IMR-90 (cell line): ENCODE results near the gene CEP295NL. TPM values are rescaled to one million over a fixed set of nuclear protein-coding genes. Genes with fewer than 3 reads are reported as not detected.
A peak's percentile ranks its signal among the peaks of the same experiment; 100 is the strongest.

Experiments used
- ATAC-seq: fragments of 200-7000 bp; cut with Tn5 transposase; 2 replicates; pipeline ENCODE4 v1.9.1; 2020; ENCODE audit warnings: low read depth, mild to moderate bottlenecking, moderate library complexity
- BruUV-seq: library from RNA; stranded (reverse); fragments of 400-500 nt; replicated peaks from 2 replicates; lab custom pipeline; 2021; lab: Mats Ljungman, UMichigan
- CTCF ChIA-PET: fragments of 300-600 bp; formaldehyde crosslinking; extraction: SDS; loops from one replicate; lab custom pipeline; 2021; ENCODE audit warnings: antibody characterized with exemption; lab: Yijun Ruan, JAX
- POLR2A ChIA-PET: fragments of 300-600 bp; sonication (Branson Sonifier 250); formaldehyde crosslinking; loops from one replicate; lab custom pipeline; 2022; ENCODE audit warnings: antibody characterized with exemption; ENCODE audit not compliant: unreplicated experiment; lab: Charles Lee
- DNase-seq: peaks from one replicate; pipeline ENCODE4 v3.0.0; 2013
- H2AFZ ChIP-seq: replicated peaks from 2 replicates; pipeline ENCODE3; 2013; ENCODE audit warnings: low read length, mild to moderate bottlenecking; ENCODE audit not compliant: poor library complexity
- H2AK5ac ChIP-seq: 2 replicates; pipeline ENCODE4 v1.6.1; 2013; ENCODE audit warnings: low read depth, low read length, inconsistent platforms
- H2AK9ac ChIP-seq: replicated peaks from 2 replicates; pipeline ENCODE3; 2013; ENCODE audit warnings: mild to moderate bottlenecking, low read depth, low read length, moderate library complexity; ENCODE audit not compliant: poor library complexity
- H2BK120ac ChIP-seq: 2 replicates; pipeline ENCODE4 v1.6.1; 2013; ENCODE audit warnings: low read depth, low read length, inconsistent platforms
- H2BK15ac ChIP-seq: 3 replicates; pipeline ENCODE4 v1.6.1; 2013; ENCODE audit warnings: low read depth, low read length, inconsistent platforms
- H2BK20ac ChIP-seq: 2 replicates; pipeline ENCODE4 v1.6.1; 2013; ENCODE audit warnings: low read depth, mild to moderate bottlenecking, inconsistent platforms, low read length, moderate library complexity
- H2BK5ac ChIP-seq: 2 replicates; pipeline ENCODE4 v1.6.1; 2013; ENCODE audit warnings: mild to moderate bottlenecking, low read depth, low read length, inconsistent platforms; ENCODE audit not compliant: poor library complexity, severe bottlenecking
- H3K14ac ChIP-seq: replicated peaks from 2 replicates; pipeline ENCODE4 v1.6.1; 2013; ENCODE audit warnings: low read depth, low read length, inconsistent platforms
- H3K18ac ChIP-seq: 2 replicates; pipeline ENCODE4 v1.6.1; 2013; ENCODE audit warnings: low read depth, low read length, control low read depth
- H3K23ac ChIP-seq: 2 replicates; pipeline ENCODE4 v1.6.1; 2013; ENCODE audit warnings: low read depth, low read length, inconsistent platforms
- H3K27ac ChIP-seq: 2 replicates; pipeline ENCODE4 v1.5.1; 2013; ENCODE audit warnings: mild to moderate bottlenecking, control low read depth, low read length; ENCODE audit not compliant: insufficient read depth
- H3K27me3 ChIP-seq: 2 replicates; pipeline ENCODE4 v1.6.1; 2013; ENCODE audit warnings: low read length; ENCODE audit not compliant: control insufficient read depth, insufficient read depth
- H3K36me3 ChIP-seq: 2 replicates; pipeline ENCODE4 v1.6.1; 2013; ENCODE audit warnings: low read length, mixed read lengths; ENCODE audit not compliant: control insufficient read depth, insufficient read depth
- H3K4ac ChIP-seq: 2 replicates; pipeline ENCODE4 v1.6.1; 2013; ENCODE audit warnings: low read depth, low read length, inconsistent platforms
- H3K4me1 ChIP-seq: 2 replicates; pipeline ENCODE4 v1.6.1; 2013; ENCODE audit warnings: low read length, mixed read lengths; ENCODE audit not compliant: control insufficient read depth, insufficient read depth
- H3K4me2 ChIP-seq: 2 replicates; pipeline ENCODE4 v1.6.1; 2013; ENCODE audit warnings: low read depth, mild to moderate bottlenecking, control low read depth, low read length, moderate library complexity
- H3K4me3 ChIP-seq: 2 replicates; pipeline ENCODE4 v1.5.1; 2013; ENCODE audit warnings: low read depth, mild to moderate bottlenecking, control low read depth, low read length, moderate library complexity; ENCODE audit not compliant: insufficient read depth
- H3K56ac ChIP-seq: 2 replicates; pipeline ENCODE4 v1.6.1; 2013; ENCODE audit warnings: low read length, inconsistent platforms; ENCODE audit not compliant: insufficient read depth; ENCODE audit errors: extremely low read depth
- H3K79me1 ChIP-seq, 2 experiments: 2 replicates each; pipeline ENCODE4 v1.6.1; 2013; ENCODE audit warnings: low read length in 2 of 2, inconsistent platforms in 1 of 2, low read depth in 1 of 2
- H3K9ac ChIP-seq: 2 replicates; pipeline ENCODE4 v1.6.1; 2013; ENCODE audit warnings: low read depth, low read length, control low read depth
- H3K9me1 ChIP-seq: 2 replicates; pipeline ENCODE4 v1.6.1; 2013; ENCODE audit warnings: low read length, inconsistent platforms; ENCODE audit not compliant: insufficient read depth
- H3K9me3 ChIP-seq: 2 replicates; pipeline ENCODE4 v1.6.1; 2013; ENCODE audit warnings: low read length; ENCODE audit not compliant: control insufficient read depth, insufficient read depth
- H4K20me1 ChIP-seq: 2 replicates; pipeline ENCODE4 v1.6.1; 2013; ENCODE audit warnings: low read length, inconsistent platforms; ENCODE audit not compliant: insufficient read depth
- H4K5ac ChIP-seq: 2 replicates; pipeline ENCODE4 v1.6.1; 2013; ENCODE audit warnings: mild to moderate bottlenecking, low read depth, low read length, control low read depth
- H4K8ac ChIP-seq, 2 experiments: 2 replicates each; pipeline ENCODE4 v1.6.1; 2013; ENCODE audit warnings: low read depth in 2 of 2, low read length in 2 of 2, control low read depth in 1 of 2, inconsistent platforms in 1 of 2
- H4K91ac ChIP-seq: 2 replicates; pipeline ENCODE4 v1.6.1; 2013; ENCODE audit warnings: low read depth, low read length, inconsistent platforms; ENCODE audit not compliant: insufficient read depth
- CEBPB ChIP-seq: IDR thresholded peaks from 2 replicates; pipeline ENCODE4 v1.6.1; 2012; ENCODE audit warnings: low read depth, low read length, improper control_type of control experiment
- WGBS, 2 experiments: methylation state at CpG; one replicate each; pipeline versions ENCODE4 v1.1.5 to v1.1.7; 2013; ENCODE audit warnings: missing lambda C conversion rate in 2 of 2; ENCODE audit not compliant: insufficient read length in 1 of 2; ENCODE audit errors: extremely low coverage in 2 of 2; 5-methylcytosine and 5-hydroxymethylcytosine counted together
- dilution Hi-C: fragments of 300-500 bp; cut with HindIII; formaldehyde crosslinking; loops from one replicate; pipeline ENCODE4 v1.14.3; 2018; ENCODE audit warnings: low sequenced_read_pairs; ENCODE audit not compliant: unreplicated experiment
- in situ Hi-C: fragments of 300-500 bp; cut with MboI; formaldehyde crosslinking; loops from 3 replicates; pipeline ENCODE4 v1.14.3; 2019; ENCODE audit warnings: low sequenced_read_pairs, inconsistent platforms, mixed read lengths
- intact Hi-C: fragments of 100-400 bp; cut with micrococcal nuclease; formaldehyde crosslinking; loops from 2 replicates; pipeline ENCODE4 v1.10.0; 2022
- polyA plus RNA-seq, 3 experiments: library from polyadenylated mRNA; depleted of rRNA; stranded (reverse); fragments of >200 nt; gene quantifications; 2 replicates each; pipeline ENCODE4 v1.2.3, GENCODE V29; 2012; ENCODE audit warnings: low replicate concordance in 1 of 3
- total RNA-seq: library from RNA; depleted of rRNA; stranded (reverse); fragments of >200 nt; gene quantifications from 2 replicates; pipeline ENCODE4 v1.2.3, GENCODE V29; 2012
- TF ChIP-seq, protein P1 (sequence below): fragments of 150-350 bp; IDR thresholded peaks from 2 replicates; pipeline ENCODE4 v1.6.1; 2017; ENCODE audit warnings: mild to moderate bottlenecking, antibody characterized with exemption, low read length, low read depth

CEP295NL gene
- total and polyA plus RNA-seq, 2 of the 4 experiments (the other 2 are of a cell fraction) = 0.31 to 0.72 TPM

DNA sequence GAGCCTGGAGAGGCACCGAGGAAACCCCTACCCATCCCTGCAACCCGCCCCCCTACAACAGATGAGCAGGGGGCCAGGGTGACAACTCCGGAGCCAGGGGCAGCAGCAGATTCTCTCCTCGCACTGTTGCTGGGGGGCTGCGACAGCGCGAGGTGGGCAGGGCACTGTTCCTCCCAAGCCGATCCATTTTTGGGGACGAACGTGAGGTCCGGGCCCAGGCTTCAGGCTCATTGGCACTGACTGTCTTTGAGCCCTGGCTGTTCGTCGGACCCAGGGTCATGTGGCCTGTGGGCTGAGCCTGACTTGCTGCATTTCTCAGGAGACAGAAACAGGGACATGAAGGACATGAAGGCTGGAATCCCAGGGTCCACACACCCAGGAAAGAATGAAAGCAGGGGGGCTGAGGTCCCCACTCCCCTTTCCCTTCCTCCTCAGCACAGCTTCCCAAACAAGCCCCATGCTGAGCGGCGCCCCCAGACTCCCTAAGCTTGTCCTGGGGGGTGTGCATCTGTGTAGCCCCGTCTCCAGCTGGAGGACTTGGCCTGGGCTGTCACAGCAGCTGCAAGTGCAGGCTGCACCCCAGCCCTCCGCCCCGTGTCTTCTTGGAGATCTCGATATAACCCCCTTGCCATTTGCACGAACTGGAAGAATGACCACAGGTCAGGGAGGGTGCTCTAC, 18.7 kb downstream of the CEP295NL start:
- H3K36me3 ChIP-seq = peaks cover 4% of the 10 kb centered on the region; the same call in 1 of the 2 replicates
- peaks cover 27 to 86% of the 10 kb centered on the region in 2 experiments for H3K79me1 ChIP-seq
- dilution Hi-C loops (no loop called here), in situ Hi-C loops (no loop called here), intact Hi-C loops (no loop called here)
- DNase-seq (no peak), ATAC-seq (0 out of 2 replicates have a peak, but pooled peaks have one; percentile 2)
- ChIA-PET CTCF (interaction anchor here (0.9 kb wide), 1 partner anchor 87 kb away, joined by 3 read pairs; no protein-coding TSS in a partner anchor), POLR2A (no interaction called here)
- H3K9me1 ChIP-seq = peaks cover 45% of the 10 kb centered on the region
- WGBS, 2 experiments = 49% methylated on average over 10 of the region's 20 CpGs; no CpG with 5 or more reads in 1 of the 2 experiments
- H2BK15ac ChIP-seq = peak overlapping the region; percentile 78
- peak overlapping the region; percentile 86 for H3K27ac ChIP-seq
- H3K9me3 ChIP-seq = no peaks in the 10 kb centered on the region
- H2AK9ac ChIP-seq = peak overlapping the region; percentile 100
- H3K4ac ChIP-seq = peak overlapping the region; percentile 98
- H2BK20ac ChIP-seq = peak overlapping the region; percentile 92
- H3K4me2 ChIP-seq = peak overlapping the region; percentile 76
- H3K4me3 ChIP-seq = no peak overlapping the region
- H3K18ac ChIP-seq = peak overlapping the region; percentile 80
- peak overlapping the region; percentile 79 for H3K9ac ChIP-seq
- TF ChIP-seq, protein P1, sequence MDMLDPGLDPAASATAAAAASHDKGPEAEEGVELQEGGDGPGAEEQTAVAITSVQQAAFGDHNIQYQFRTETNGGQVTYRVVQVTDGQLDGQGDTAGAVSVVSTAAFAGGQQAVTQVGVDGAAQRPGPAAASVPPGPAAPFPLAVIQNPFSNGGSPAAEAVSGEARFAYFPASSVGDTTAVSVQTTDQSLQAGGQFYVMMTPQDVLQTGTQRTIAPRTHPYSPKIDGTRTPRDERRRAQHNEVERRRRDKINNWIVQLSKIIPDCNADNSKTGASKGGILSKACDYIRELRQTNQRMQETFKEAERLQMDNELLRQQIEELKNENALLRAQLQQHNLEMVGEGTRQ = peak; percentile 67
- TF ChIP-seq CEBPB = no peak
- peak overlapping the region; percentile 85 for H4K8ac ChIP-seq
- H3K56ac ChIP-seq = peak overlapping the region; percentile 61
- peak overlapping the region; percentile 98 for H4K91ac ChIP-seq
- peak overlapping the region; percentile 99 for H2BK5ac ChIP-seq
- H4K5ac ChIP-seq = peak overlapping the region; percentile 75
- no peaks in the 10 kb centered on the region for H3K27me3 ChIP-seq
- H2BK120ac ChIP-seq = peak overlapping the region; percentile 98
- peak overlapping the region; percentile 84 for H2AFZ ChIP-seq
- H3K4me1 ChIP-seq = peaks cover 47% of the 10 kb centered on the region
- H2AK5ac ChIP-seq = peak overlapping the region; percentile 97
- H3K14ac ChIP-seq = peak overlapping the region; percentile 91
- H4K20me1 ChIP-seq = peaks cover 44% of the 10 kb centered on the region
- BruUV-seq = no TSS peak
- peak overlapping the region; percentile 97 for H3K23ac ChIP-seq
